CD4-positive, alpha-beta T cell treated with Interleukin-17A for 4 hours (primary cell): ENCODE data around the gene NFATC2.

ENCODE experiments used
- DNase-seq: peaks from one replicate; pipeline ENCODE4 v3.0.0-alpha.2; 2020; ENCODE audit warnings: mixed read lengths

NFATC2 gene

DNA sequence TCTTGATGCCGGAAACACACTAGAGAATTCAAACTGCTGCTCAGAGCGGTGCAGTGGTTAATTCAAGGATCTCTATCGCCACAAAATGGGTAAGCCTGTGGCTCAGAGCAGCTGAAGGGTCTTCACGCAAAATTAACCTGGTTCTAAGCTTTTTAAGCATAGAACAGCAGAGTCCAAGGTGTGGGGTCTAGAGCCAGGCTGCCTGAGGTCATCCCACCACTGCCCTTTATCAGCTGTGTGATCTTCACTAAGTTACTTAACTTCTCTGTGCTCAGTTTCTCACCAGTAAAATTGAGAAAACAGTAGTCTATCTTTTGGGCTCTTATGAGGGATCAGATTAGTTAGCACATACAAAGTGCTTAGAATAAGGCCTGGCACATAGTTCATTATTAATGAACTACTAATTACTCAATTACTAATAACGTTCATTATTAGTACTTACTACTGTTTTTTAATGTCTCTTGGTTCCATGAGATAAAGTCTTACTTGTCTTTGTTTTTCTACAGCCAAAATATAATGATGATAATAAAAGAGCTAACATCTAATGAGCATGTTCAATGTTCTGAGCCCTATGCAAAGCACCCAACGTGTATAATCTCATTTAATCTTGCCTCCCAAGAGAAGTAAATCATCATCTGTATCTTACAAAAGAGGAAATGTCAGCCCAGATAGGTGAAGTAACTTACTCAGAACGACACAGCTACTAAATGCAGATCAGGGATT lies 92.9 kb downstream of the NFATC2 start:
- no peak for DNase-seq

DNA sequence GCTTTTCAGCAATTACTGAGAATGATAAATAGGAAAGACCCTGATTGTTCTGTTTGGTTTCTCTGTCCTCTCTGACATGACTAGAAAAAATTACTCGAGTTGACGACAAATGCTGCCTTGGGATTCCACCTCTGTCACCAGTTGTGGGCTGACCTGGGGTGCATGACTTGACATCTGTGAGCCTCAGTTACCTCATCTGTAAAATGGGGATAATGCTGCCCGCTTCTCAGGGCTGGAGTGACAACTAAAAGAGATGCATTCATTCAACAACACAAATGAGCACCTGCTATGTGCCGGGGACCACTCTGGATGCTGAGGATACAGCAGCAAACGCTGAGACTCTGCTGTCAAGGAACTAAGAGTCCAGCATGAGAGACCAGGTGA lies 94.8 kb downstream of the NFATC2 start:
- DNase-seq = no peak

DNA sequence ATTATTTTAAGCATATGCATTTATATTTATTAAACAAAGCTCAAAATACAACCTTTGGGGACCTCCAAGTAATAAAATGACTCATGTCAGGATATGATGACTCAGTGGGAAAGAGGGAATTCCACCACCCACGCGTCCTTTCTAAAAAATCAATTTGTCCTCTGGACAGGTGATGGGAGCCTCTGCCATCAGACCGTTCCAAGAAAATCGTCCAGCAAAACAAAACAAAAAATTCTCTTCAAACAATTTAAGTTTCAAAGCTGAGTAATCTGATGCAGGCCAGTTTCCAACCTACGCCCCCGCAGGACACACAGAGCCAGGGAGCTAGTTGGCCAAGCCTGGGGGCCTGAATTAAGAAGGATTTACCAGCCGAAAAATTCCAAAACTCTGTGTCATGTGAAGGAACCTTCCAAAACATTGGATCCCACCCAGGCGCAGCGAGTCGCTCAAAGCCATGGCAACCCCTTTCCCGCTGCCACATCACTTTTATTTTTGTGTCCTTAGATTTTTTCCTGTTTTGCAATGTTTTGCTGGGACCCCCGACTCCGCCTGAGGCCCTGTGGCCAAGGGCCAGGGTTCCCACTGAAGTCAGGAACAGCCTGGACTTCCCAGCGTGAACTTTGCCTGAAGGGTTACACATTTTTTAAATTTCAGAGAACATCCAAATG lies 95.3 kb downstream of the NFATC2 start:
- DNase-seq = no peak

DNA sequence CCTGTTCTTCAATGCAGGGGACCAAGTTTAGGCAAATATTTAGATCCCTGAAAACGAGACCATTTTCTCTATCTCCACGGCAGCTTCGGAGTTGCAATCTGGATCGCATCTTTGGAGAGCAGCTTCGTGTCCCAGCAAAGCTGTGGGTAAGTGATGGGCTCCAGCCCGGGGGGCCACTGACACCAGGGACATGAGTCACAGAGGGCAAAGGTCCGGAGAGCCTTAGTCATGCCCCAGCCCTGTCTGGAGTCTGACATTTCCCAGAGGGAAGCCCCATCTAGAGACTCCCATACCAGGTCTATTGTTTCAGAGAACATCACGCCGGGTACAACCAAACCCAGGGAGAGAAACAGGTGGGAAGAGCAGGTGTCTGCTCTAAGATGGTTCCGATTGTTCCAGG lies 95.9 kb downstream of the NFATC2 start:
- no peak for DNase-seq

DNA sequence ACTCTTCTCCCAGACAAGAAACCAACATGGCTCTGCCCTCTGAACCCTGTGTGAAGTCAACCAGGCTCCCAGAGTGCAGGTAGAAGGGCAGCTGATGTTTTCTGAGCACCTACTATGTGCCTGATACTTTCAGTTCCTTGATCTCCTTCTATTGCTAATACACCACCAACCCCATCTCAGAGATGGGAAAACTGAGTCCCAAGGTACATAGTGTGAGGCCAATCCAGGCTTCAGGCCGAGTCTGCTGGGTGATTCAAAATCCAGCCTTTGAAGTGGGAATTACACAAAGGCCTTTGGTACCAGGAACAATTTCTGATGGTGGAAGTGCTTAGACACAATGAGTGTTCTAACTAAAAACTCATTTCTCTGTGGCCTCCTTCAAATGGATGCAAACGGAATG lies 96.3 kb downstream of the NFATC2 start:
- no peak for DNase-seq

DNA sequence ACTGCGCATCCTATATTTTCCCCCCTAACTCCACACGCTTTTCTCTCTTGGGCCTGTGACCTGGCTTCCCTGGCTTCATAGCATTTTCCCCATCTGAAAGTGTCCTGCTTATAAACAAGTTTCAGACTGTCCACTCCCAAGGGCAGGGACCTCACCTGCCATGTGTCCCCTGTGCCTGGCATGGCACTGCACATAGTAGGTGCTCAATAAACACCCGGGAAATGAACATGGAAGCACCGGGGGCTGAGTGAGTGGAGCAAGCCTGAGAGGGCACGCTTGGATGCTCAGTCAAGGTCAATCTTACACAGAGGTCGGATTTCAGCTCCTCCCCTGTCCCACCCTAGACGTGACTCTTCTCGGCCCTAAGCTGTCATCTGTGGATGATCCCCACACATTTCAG lies 96.9 kb downstream of the NFATC2 start:
- no peak for DNase-seq

DNA sequence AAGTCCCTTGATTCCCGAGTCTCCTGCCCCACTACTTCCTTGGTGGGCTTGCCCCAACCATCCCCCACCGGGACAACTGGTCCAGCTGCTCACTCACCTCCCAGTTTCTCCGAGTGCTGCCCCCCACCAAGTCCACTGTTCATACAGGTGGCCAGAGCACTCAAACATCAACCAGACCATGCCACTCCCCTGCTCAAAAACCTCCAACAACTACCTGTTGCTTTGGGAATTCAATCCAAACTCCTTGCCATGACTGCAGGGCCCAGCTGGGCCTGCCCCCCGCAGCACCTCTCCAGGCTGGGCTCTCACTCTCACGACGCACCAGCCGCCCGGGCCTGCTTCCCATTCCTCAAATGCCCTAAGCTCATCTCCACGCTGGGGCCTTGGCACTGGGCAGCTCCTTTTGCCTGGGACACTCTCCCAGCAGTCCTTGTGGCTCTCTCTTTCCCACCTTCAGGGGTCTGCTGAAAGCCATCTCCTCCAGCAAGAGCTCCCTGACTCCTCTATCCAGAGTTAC lies 97.5 kb downstream of the NFATC2 start:
- DNase-seq = no peak

DNA sequence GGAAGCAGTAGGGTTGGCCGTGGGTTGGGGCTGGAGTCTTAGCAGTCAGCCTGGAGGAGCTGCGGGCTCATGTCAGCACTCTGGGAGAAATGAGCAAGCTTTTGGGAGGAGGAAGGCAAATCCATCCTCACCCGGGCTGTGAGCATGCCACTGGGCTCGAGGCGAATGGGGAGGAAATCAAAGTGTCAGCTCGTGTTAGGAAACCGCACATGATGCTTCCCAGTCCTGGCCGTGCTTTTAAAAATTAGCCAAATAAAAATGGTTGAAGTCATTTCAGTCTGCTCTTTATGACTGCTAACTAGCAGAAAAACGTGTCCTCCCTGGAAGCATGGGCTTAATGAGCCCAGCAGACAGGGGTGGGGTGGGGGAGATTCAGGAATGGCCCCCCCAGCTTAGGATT lies 98.1 kb downstream of the NFATC2 start:
- DNase-seq = no peak

DNA sequence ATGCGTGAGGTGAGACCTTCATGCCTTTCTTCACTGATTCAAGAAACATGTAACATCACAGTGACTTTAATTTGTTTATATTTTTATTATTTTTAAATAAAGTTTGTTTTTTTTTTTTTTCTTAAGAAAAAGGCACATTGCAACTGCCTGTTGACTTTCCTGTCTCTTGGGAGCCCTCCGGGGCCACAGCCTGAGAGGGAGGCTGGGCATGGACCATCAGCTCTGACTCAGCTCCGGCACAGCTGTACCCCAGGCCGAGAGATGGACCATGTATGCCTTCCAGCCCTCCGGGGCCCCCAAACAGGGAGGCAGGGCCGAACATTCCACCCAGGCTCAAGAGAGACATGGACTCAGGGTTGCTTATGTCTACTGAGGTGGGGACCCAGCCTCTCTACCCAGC lies 99.9 kb downstream of the NFATC2 start:
- no peak for DNase-seq

DNA sequence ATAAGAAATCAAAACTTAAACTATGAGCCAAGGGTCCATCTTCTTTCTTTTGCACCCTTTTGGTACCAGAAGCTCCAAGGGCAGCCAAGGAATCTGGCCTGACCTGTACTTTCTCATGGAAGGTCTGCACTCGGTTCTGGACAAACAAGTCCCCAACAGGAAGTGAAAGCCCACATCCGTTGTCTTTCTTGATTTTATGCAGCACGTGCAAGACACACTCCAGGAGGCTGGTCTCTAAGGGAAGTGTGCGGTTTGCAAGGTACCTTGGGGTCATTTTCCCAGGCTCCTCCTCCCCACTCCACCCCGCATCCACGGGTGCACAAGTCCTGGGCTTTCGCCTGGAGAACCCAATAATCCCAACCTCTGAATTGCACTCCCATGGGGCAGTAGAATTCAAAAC lies 101.9 kb downstream of the NFATC2 start:
- DNase-seq = no peak

DNA sequence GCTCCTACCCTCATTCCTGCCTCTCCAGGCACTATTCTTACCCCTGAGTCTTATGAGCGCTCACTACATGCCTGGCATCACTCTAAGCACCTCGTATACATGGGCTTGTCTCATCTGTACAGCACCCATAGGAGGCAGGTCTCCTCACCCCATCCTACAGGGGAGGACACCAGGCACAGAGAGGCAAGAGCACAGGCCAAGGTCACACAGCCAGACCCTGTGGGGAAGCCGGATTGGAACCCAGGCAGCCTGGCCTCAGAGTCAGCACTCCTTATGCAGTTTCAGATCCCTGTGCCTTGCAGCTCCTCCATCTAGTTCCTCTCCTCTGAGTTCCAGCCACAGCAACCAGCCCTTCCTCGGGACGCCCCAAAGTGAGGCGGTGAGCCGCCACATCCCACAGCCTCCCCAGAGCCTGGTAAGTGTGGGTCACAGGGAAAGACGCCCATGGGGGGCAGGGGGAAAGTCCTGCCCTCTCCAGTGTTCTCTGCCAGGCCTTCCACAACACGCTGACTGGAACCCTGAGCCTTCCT lies 103.3 kb downstream of the NFATC2 start:
- no peak for DNase-seq

DNA sequence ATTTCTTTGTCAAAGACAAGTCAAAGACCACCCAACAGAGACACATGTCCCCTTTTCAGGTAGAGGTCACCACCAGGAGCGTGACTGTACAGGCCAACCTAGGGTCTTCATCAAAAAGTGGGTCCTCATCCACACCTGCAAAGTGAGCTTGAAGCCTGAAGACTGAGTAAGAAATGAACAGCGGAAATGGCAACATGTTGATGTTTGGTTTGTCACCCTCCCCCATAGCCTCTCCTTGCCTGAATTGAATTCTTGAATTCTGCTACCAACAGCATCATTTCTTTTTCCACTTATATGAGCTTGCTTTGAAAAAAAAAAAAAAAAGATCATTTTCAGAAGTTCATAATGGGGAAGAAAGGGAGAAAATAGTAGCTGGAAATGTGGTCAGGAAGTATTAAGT lies 104.4 kb downstream of the NFATC2 start:
- no peak for DNase-seq

DNA sequence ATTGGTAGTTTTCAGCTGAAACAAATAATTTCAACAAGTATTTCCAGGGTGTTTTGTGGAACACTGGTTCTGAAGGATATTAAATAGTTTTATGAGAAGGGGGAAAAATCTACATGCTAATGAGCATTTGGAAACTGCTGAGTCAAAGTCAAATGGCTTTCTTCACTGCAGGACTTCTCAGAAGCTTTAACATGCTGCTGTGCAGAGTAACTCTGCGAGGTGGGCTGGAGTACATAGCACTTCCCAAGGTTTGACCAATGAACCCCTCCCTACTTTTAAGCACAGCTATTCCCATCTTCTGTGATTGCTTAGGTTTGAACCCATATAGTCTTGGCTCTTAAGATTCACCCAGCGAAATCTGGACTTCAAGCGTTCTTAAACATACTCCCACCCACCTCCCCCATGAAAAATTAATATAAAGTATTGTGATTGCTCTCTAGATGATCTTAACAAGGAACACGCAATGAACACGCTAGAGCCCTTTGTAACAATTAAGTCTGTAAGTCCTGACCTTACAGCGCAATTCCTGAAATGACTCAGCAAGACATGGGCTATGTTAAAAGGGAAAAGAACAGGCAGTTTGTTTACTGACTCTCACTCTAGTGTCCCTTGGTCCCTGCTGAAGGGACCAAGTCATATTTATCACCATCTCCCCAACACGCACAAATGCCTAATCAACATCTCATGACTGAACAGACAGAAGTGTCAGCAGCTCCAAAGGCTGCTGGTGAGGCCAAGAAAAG lies 105.2 kb downstream of the NFATC2 start:
- no peak for DNase-seq

DNA sequence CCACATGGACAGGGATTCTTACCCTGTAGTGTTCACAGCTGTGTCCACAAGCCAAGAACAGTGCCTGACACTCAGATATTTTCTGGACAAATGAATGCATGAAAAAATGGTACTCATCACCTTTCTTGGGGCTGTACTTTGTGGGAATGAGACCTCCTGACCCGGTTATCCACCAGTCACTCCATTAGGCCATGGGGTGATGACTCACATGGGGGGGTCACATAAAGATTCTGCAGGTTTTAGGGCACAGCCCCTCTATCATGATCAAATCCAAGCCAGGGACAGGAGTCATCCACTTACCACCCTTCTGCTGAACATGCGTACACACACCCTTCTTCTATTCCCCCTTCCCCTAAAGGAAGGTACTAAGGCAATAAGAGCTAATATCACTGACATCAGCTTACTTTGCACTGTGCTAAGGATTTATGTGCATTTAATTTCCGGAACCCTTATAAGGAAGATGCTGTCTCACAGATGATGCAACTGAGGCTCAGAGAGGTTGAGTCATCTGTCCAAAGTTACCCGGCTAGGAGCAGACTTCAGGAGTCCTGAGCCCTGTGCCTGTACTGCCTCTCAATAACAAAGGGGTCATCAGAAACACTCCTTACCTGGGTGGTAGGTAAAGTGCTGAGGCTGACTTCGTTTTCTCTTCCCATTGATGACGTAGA lies 107.8 kb downstream of the NFATC2 start:
- DNase-seq = no peak

DNA sequence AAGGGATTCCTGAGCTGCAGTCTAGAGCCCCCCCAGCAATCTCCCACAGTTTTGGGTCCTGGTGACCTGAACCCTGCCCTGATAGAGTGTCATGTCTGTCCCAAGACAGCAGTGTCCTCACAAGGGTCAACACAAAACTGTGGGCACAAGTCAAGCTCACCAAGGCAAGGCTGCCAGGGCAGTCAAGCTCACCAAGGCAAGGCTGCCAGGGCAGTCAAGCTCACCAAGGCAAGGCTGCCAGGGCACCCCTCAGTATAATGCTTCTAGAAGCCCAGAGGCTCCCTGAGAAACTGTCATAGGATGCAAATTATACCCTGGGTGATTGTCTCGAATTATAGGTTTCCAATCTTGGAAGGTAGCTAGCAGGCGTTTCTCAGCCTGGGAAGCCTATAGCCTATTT lies 108.5 kb downstream of the NFATC2 start:
- DNase-seq = no peak

DNA sequence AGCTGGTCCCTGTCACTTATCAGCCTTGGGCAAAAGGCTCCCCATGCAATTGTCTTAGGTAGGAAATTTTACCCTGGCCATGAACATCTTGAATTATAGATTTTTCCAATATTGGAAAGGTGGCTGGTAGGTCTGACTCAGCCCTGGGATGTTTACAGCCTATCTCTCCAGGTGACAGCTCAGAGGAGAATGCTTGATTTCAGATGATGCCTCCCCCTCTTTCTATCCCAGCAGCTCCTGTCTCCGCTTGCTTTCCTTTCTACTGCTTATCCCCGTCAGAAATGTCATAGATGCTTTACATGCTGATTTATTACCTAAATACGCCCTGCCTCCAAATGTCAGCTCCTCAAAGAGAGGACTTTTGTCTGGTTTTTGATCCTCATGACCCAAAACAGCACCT lies 109.6 kb downstream of the NFATC2 start:
- no peak for DNase-seq

DNA sequence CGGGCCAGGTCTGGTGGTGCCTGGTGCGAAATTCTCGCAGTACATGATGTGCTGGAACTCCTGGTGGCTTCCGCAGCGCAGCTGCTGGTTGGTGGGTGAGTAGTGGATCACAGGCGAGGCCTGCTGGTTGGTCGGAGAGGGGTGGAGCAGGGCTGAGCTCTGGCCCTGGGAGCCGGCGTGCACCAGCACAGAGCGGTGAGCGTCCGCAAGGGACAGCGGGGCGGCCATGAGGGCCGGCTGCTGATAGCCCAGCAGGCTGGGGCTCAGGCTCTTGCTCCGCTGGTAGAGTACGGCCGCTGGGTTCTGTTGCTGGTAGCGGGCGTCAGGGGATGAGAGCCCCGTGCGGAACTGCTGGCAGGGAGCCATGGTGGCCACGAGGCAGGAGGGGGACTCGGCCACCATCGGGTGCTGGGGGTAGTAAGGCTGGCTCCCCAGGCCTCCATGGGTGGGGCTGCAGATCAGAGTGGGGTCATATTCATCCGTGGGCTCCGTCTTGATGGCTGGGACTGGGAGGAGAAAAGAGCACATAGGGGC lies 110.2 kb downstream of the NFATC2 start:
- DNase-seq = no peak

DNA sequence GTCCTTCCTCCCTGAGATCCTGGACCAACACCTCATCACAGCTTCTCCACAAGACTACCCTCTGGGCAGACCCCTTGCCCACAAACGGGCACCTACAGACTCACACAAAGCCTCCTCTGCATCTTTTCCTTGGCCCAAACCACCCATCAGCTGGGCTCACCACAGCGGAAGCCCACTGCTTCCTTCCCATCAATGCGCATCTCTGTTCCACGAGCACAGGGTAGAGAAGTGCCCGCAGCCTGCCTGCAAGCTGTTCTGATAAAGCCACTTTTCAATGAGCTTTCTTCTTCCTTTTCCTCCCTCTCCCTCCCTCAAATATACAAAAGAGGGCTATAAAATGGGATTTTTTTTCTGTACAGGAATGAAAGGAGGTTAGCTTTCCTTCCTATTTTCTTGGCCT lies 111.2 kb downstream of the NFATC2 start:
- DNase-seq = no peak

DNA sequence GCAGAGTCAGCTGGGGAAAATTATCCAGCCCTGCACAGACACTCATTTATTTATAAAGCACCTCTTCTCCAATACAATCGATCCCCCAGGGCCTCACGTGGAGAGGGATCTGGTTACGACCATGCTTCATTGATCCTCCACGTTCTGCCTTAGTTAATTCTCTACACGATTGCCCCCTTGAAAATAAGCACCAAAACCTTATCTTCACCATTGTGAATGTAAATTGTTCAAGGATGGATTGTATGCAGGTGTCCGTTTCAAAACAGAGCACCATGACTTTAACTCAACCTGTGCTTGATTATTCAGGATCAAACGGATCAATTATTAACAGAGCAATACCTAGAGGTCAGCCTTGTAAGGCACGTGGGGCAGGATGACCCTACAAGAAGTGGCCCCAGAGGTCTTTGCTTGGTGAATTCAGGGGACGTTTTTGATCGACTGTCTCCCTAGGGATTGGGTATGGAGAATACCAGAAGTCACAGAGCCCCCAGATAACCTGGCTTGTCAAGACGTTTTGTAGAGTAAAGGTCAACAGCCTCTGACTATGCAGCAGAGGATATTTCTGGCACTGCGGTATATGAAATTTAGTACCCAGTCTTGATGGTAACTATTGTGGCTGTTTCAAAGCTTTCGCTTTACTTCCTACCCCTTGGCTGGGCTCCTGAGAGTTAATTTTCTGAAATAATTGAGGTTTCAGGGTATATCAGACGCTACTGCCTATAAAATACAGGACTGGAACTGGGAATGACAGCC lies 112.1 kb downstream of the NFATC2 start:
- DNase-seq = no peak

DNA sequence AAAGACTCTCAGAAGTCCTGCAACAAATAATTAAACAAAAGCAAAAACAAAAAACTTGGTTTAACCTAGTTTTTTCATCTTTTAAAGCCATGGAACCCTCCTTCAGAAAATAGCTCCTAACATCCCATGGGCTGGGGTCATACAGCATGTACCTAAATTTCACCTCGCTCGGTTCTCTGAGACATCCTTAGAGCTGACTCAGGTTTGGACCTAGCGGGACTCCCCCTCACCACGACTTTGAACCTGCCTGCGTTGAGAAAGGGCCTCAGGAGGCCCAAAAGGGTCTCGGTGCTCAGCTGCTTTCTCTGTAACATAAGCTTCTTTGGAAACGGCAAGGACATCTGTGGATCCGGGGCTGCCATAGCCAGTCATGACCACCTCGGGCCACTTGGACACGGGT lies 112.8 kb downstream of the NFATC2 start:
- no peak for DNase-seq

DNA sequence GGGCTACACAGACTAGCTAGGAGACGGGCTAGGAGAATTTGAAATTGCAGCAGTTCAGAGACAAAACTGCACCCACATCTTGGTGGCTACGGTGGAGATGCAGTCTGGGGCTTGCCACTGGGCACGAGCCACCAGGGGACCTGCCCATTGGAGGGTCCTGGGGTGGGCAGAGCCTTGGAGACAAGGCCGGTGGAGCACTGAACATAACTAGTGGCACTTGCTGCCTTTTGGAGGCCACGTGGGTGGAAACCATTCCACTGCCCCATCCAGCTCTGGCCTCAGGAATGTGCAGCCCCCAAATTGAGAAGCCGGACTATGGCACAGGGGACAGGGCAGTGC lies 113.4 kb downstream of the NFATC2 start:
- DNase-seq = no peak
